GM08714 (cell line): ENCODE measurements around the gene LOXL1.

Experiments
- H3K4me3 ChIP-seq: fragments of 200-500 bp; sonication (Bioruptor generic); 2 replicates; pipeline ENCODE4 v1.5.1; 2014; ENCODE audit warnings: mild to moderate bottlenecking, low read length, inconsistent platforms
- ZNF274 ChIP-seq: IDR thresholded peaks from 2 replicates; pipeline ENCODE4 v1.6.1; 2012; ENCODE audit warnings: mild to moderate bottlenecking, low read depth, low read length

Gene LOXL1

DNA sequence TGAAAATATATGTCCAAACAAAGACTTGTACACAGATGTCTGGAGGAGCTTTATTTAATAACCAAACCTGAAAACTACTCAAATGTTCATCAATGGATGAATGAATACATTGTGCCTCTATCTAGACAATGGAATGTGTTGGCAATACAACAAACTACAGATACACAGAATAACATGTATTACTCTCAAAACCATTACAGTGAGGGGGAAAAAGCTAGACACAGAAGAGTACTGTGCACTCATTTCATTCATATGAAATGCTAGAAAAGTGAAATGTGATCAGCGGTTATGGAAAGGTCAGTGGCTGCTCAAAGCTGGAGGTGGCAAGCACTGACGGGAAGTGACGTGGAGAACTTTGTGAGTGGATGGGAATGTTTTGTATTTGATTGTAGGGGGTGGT is 52.6 kb downstream of the LOXL1 start:
- no peak for TF ChIP-seq ZNF274
- no peak overlapping the region for H3K4me3 ChIP-seq

DNA sequence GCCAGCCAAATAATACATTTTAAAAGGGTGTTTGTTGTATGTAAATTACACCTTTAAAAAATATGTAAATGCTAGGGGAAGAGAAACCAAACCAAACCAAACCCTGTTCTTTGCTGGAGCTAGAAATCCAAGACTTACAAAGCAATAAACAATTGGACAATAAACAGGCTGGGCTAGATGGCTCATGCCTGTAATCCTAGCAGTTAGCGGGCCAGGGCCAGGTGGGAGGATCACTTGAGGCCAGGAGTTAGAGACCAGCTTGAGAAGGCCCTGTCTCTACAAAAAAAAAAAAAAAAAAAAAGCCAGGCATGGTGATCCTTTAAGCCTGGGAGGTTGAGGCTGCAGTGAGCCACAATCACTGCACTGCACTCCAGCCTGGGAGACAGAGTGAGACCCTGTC is 53.4 kb downstream of the LOXL1 start:
- no peak for TF ChIP-seq ZNF274

DNA sequence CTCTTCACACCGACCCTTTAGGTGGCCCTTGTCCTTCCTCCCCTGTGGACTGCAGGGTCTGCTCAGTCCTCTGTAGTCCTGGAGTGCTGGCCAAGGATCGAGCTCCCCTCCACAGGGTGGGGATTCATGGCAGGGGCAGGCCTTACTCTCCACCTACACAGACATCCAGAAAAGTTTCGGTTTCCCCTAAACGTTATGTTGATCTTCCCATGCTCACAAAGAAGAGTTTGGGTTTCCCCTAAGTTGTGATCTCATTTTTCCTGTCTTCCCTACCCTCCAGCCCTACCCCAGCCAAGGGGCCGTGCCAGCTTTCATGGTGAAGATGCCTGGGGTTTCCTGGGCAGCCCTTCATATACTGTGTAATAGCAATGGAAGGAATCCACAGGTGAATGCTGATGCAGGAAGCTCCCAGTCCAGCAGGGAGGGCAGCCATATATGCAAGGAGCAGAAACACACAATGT is 55.5 kb downstream of the LOXL1 start:
- no peak overlapping the region for H3K4me3 ChIP-seq
- no peak for TF ChIP-seq ZNF274

More for the DNA sequence above, 53.4 kb downstream of the LOXL1 start:
- no peak overlapping the region for H3K4me3 ChIP-seq

GRCh38 chr15:73982222-73982962 is 56.1 kb downstream of the LOXL1 start:
- TF ChIP-seq ZNF274 = no peak
- no peak overlapping the region for H3K4me3 ChIP-seq

DNA sequence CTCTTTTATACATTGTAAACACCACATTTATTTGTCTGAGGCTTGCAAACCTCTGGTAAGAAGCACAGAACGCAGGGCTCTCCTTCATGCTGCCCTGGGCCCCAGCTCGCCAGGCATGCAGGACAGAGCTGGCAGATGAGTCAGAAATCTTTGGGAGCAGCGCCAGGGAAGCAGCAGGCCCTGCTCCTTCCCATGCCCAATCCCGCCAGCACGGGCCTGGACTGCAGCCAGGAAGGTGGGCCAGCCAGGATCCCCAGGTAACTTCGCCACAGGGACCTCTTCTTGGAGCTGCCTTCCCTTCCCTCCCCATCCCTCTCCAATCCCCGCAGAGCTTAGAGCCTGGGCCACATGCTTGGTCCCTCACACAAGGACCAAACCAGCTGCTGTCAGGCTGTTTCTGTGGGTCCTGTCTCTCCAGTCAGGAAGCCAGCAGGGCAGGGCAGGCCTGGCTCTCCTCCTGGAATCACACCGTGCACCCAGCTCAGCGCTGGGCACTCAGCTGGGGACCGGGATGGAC is 57.0 kb downstream of the LOXL1 start:
- TF ChIP-seq ZNF274 = no peak
- H3K4me3 ChIP-seq = no peak overlapping the region

DNA sequence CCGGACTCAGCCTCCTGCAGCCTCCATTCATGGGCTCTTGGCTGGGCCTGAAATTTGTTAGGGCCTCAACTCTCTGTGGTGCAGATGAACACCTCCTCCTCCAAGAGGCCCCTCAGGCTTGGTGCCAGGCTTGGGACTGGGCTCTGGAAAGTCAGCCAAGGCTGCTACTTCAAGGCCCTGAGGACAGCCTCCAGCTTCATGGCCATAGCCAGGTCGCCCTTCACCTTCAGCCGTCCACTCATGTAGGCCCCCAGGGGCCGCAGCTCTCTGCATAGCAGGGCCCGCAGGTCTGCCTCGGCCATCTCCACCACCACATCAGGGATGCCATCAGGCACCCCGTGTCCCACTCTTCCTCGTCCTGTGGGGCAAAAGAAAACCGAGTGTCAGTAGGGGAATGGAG is 57.5 kb downstream of the LOXL1 start:
- no peak overlapping the region for H3K4me3 ChIP-seq
- no peak for TF ChIP-seq ZNF274

DNA sequence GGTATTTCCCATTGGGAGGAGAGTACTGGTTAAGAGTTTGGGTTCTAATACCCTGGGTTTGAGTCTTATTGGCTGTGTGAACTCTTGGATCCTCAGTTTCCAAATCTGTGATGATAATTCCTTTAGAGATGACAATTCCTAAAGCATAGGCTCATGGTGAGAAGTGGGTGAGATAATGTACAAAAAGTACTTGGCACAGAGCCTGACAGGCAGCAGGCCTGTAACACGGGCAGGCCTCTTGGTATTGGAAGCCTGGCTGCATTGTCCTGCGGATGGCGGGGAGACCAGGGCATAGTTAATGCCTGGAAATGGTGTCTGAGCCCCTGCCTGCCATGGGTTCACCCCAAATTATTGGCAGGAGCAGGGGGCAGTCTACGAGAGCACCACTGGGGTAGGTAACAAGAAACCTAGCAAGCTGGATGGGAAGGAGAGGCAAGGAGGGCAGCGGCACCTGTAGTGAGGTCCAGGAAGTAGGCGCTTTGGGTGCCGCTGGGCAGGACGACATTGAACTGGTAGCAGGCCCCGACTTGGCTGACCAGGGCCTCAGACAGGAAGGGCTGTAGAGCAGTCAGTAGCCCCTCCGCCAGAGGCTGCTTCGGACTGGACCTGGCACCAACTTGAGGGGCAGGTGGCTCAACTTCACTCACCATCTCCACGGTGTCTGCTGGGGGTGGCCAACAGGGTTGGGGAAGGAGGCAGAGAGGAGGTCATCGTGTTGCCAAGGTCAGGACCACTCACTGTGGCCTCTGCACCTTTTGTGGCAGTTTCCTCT is 58.1 kb downstream of the LOXL1 start:
- H3K4me3 ChIP-seq = no peak overlapping the region
- no peak for TF ChIP-seq ZNF274

- no peak overlapping the region for H3K4me3 ChIP-seq
- TF ChIP-seq ZNF274 = no peak
Observed at GRCh38 chr15:73985101-73985873, 59.0 kb downstream of the LOXL1 start.

- no peak overlapping the region for H3K4me3 ChIP-seq
- no peak for TF ChIP-seq ZNF274
Observed at GRCh38 chr15:73986055-73986775, 60.0 kb downstream of the LOXL1 start.

- TF ChIP-seq ZNF274 = no peak
- H3K4me3 ChIP-seq = no peak overlapping the region
Observed at GRCh38 chr15:73986776-73987056, 60.5 kb downstream of the LOXL1 start.

- no peak for TF ChIP-seq ZNF274
- H3K4me3 ChIP-seq = no peak overlapping the region
Observed at GRCh38 chr15:73987250-73987649, 61.0 kb downstream of the LOXL1 start.

DNA sequence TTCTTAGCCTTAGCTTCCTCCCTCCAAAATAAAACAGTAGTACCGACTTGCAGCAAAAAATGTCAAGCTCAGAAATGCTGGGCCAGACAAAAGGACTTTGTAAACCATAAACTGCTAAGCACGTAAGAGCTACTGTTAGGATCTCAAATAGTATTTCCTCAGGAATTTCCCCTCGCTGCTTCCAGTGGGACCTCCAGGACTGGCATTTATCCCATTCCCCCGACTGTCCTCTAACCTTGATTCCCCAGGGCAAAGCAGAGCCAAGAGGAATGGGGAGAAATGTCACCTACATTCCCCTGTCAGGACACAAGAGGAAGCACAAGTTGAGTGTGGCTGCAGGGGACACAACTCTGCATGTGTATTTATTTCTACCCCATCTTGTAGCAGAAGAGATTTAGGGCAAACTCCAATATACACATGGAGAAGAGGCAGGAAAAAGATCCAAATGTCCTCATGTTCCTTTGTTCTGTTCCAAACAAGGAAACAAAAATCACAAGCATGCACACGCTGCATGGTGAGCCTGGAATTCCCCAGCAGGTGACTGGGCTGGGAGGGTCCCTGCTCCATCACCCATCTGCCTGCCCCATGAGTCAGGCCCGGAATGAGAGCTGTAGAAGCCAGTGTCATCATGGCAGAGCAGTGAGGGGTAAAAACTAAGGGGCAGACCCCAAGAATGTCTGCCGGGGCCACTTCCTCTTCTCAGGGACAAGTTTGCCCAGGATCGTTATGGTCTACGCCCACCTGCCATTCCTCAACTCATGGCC is 61.6 kb downstream of the LOXL1 start:
- no peak overlapping the region for H3K4me3 ChIP-seq
- TF ChIP-seq ZNF274 = no peak

- no peak for TF ChIP-seq ZNF274
- no peak overlapping the region for H3K4me3 ChIP-seq
Observed at GRCh38 chr15:73988445-73988969, 62.2 kb downstream of the LOXL1 start.
